Right ventricle myocardium inferior (tissue), 1 donor: ENCODE measurements around the gene AP3D1. TPM values are rescaled to one million over a fixed set of nuclear protein-coding genes. Genes with fewer than 3 reads are reported as not detected.
A peak's percentile ranks its signal among the peaks of the same experiment; 100 is the strongest.

Experiments used
- ATAC-seq: fragments of 200-7000 bp; cut with Tn5 transposase; one replicate; pipeline ENCODE4 v1.9.1; 2020; ENCODE audit warnings: mild to moderate bottlenecking, moderate library complexity
- DNase-seq: peaks from one replicate; pipeline ENCODE4 v3.0.0; 2021; ENCODE audit errors: missing footprints
- intact Hi-C: fragments of 100-400 bp; cut with DNase I; formaldehyde crosslinking; loops from one replicate; pipeline ENCODE4 v1.11.0; 2022
- total RNA-seq: library from RNA; stranded (reverse); fragmentation: NEBNext Ultra II Directional; extraction: Animal tissue kit (Norgen Biotek cat#: 25700); gene quantifications from one replicate; pipeline ENCODE4 v1.2.1, GENCODE V29; 2021
- donor health status: DM: no; HTN: yes; CAD: no; lungs with severe emphysema.

AP3D1 gene
- total RNA-seq, 1 donor from 2014 or later: 71.8 TPM

- DNase-seq (peak; percentile 91), ATAC-seq (peak; percentile 94)
- intact Hi-C loops: no loop called here
These were observed 34.9 kb upstream of the AP3D1 start for GRCh38 chr19:2186071-2186846.

- ATAC-seq (no peak), DNase-seq (no peak)
- intact Hi-C loops: no loop called here
These were observed 34.3 kb upstream of the AP3D1 start for GRCh38 chr19:2185734-2186070.

GRCh38 chr19:2184422-2184975 is 33.1 kb upstream of the AP3D1 start:
- intact Hi-C loops: no loop called here
- ATAC-seq (no peak), DNase-seq (no peak)

GRCh38 chr19:2181633-2181997 is 30.2 kb upstream of the AP3D1 start:
- no peak for ATAC-seq
- DNase-seq: no peak
- intact Hi-C loops: no loop called here

- no peak for DNase-seq
- ATAC-seq: no peak
- intact Hi-C loops: no loop called here
These were observed 29.7 kb upstream of the AP3D1 start for GRCh38 chr19:2180881-2181632.

- intact Hi-C loops: no loop called here
- DNase-seq (no peak), ATAC-seq (peak; percentile 18)
These were observed 28.7 kb upstream of the AP3D1 start for GRCh38 chr19:2180114-2180513.

- no peak for ATAC-seq
- intact Hi-C loops: no loop called here
- no peak for DNase-seq
These were observed 27.7 kb upstream of the AP3D1 start for GRCh38 chr19:2179095-2179494.

- peak; percentile 17 for ATAC-seq
- no peak for DNase-seq
- intact Hi-C loops: no loop called here
These were observed 25.1 kb upstream of the AP3D1 start for GRCh38 chr19:2176337-2176994.

- no peak for DNase-seq
- no peak for ATAC-seq
- intact Hi-C loops: no loop called here
These were observed 24.4 kb upstream of the AP3D1 start for GRCh38 chr19:2175742-2176141.

GRCh38 chr19:2173767-2174577 is 22.6 kb upstream of the AP3D1 start:
- intact Hi-C loops: no loop called here
- DNase-seq (no peak), ATAC-seq (no peak)

GRCh38 chr19:2173388-2173766 is 22.0 kb upstream of the AP3D1 start:
- no peak for DNase-seq
- no peak for ATAC-seq
- intact Hi-C loops: no loop called here

GRCh38 chr19:2171349-2172145 is 20.2 kb upstream of the AP3D1 start:
- DNase-seq: peak; percentile 72
- ATAC-seq: no peak
- intact Hi-C loops: no loop called here

- no peak for ATAC-seq
- no peak for DNase-seq
- intact Hi-C loops: no loop called here
These were observed 19.6 kb upstream of the AP3D1 start for GRCh38 chr19:2170987-2171348.

GRCh38 chr19:2170219-2170618 is 18.9 kb upstream of the AP3D1 start:
- DNase-seq: peak; percentile 14
- intact Hi-C loops: no loop called here
- no peak for ATAC-seq

GRCh38 chr19:2168619-2169424 is 17.5 kb upstream of the AP3D1 start:
- DNase-seq (peak; percentile 98), ATAC-seq (peak; percentile 90)
- intact Hi-C loops: loop anchor here (2.0 to 10.0 kb wide), 3 partner anchors 40 to 1783 kb away; no protein-coding TSS in a partner anchor

- ATAC-seq: peak; percentile 49
- intact Hi-C loops: loop anchor here (2.0 to 10.0 kb wide), 3 partner anchors 41 to 1784 kb away; no protein-coding TSS in a partner anchor
- peak; percentile 89 for DNase-seq
These were observed 16.7 kb upstream of the AP3D1 start for GRCh38 chr19:2167896-2168618.
